Natural killer cell treated with Interleukin-12 subunit alpha and Interleukin-12 subunit beta and Interleukin-15 and Interleukin-18, amount 100 ng/mL, for 72 hours (primary cell): Measurements from ENCODE around the gene ME3. TPM values are rescaled to one million over a fixed set of nuclear protein-coding genes. Genes with fewer than 3 reads are reported as not detected.

ENCODE experiments used
- ATAC-seq, 2 donors: fragments of 150-1000 bp; cut with Tn5 transposase in 1 of 2; sonication (Bioruptor Pico), chemical (Tn5 transposase) in 1 of 2; 2 replicates each; pipeline ENCODE4 v1.10.0; 2021
- DNase-seq: peaks from one replicate; pipeline ENCODE4 v3.0.0; 2022; ENCODE audit warnings: low spot score
- H3K27ac Mint-ChIP-seq, 2 donors: 1 replicate in 1 of 2; 2 replicates in 1 of 2; pipeline ENCODE4 v1.8.0; 2022; ENCODE audit warnings: mixed read lengths in 2 of 2, mild to moderate bottlenecking in 1 of 2, moderate library complexity in 1 of 2
- H3K27me3 Mint-ChIP-seq, 2 donors: 1 replicate in 1 of 2; 2 replicates in 1 of 2; pipeline ENCODE4 v1.8.0; 2022; ENCODE audit warnings: mixed read lengths in 2 of 2
- H3K36me3 Mint-ChIP-seq: one replicate; pipeline ENCODE4 v1.8.0; 2022; ENCODE audit warnings: mixed read lengths
- H3K4me1 Mint-ChIP-seq, 2 donors: 1 replicate in 1 of 2; 2 replicates in 1 of 2; pipeline ENCODE4 v1.8.0; 2022; ENCODE audit warnings: low read depth in 2 of 2, mixed read lengths in 2 of 2, mild to moderate bottlenecking in 1 of 2
- H3K4me3 Mint-ChIP-seq: one replicate; pipeline ENCODE4 v1.8.0; 2022; ENCODE audit warnings: mixed read lengths
- H3K9me3 Mint-ChIP-seq: 2 replicates; pipeline ENCODE4 v1.8.0; 2022; ENCODE audit warnings: mixed read lengths
- total RNA-seq, 2 donors: library from RNA; stranded (reverse); gene quantifications; one replicate each; pipeline ENCODE4 v1.2.3, GENCODE V29; 2022

ME3 gene
- total RNA-seq, 2 donors from 2014 or later = 2.5 to 4.8 TPM

- H3K4me1 Mint-ChIP-seq = peaks cover 0 to 4% of the 10 kb centered on the region in 2 donors
- H3K9me3 Mint-ChIP-seq = no peaks in the 10 kb centered on the region
- no peaks in the 10 kb centered on the region for H3K36me3 Mint-ChIP-seq
- no peak for DNase-seq
- H3K27me3 Mint-ChIP-seq = peaks cover 0 to 3% of the 10 kb centered on the region in 2 donors
- no peak overlapping the region for H3K27ac Mint-ChIP-seq
- no peak overlapping the region for H3K4me3 Mint-ChIP-seq
- no peak for ATAC-seq
These were observed 163.5 kb downstream of the ME3 start for GRCh38 chr11:86508604-86509587.

GRCh38 chr11:86507249-86507845, 165.1 kb downstream of the ME3 start:
- Mint-ChIP-seq H3K4me1 (no peaks in the 10 kb centered on the region), H3K27ac (no peak overlapping the region), H3K36me3 (no peaks in the 10 kb centered on the region), H3K4me3 (no peak overlapping the region), H3K27me3 (peaks cover 0 to 5% of the 10 kb centered on the region in 2 donors), H3K9me3 (no peaks in the 10 kb centered on the region)
- no peak for ATAC-seq
- no peak for DNase-seq

- DNase-seq = no peak
- H3K4me3 Mint-ChIP-seq = no peak overlapping the region
- peaks cover 0 to 5% of the 10 kb centered on the region in 2 donors for H3K27me3 Mint-ChIP-seq
- no peak overlapping the region for H3K27ac Mint-ChIP-seq
- no peaks in the 10 kb centered on the region for H3K36me3 Mint-ChIP-seq
- no peaks in the 10 kb centered on the region for H3K4me1 Mint-ChIP-seq
- no peaks in the 10 kb centered on the region for H3K9me3 Mint-ChIP-seq
- ATAC-seq = no peak
These were observed 166.2 kb downstream of the ME3 start for GRCh38 chr11:86506235-86506634.

DNA sequence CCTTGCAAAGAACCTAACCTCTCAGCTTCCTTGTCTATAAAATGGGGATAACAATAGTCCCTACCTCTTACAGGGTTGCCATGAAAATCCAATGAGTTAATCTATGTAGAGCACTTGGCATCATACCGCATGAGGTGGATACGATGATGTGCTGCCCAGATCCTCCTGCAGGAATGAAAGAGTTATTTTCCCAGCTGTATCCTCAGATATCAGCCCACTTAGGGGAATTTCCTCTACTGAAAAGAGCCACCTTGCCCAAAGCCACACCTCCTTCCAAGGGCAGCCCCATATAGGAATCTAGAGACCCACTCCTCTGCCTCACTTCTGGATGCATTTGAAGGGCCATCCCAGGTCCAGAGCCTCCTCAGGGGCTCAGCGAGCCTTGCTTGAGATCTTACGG, 169.3 kb downstream of the ME3 start:
- no peaks in the 10 kb centered on the region for H3K36me3 Mint-ChIP-seq
- no peak overlapping the region for H3K27ac Mint-ChIP-seq
- no peaks in the 10 kb centered on the region for H3K9me3 Mint-ChIP-seq
- peaks cover 0 to 12% of the 10 kb centered on the region in 2 donors for H3K27me3 Mint-ChIP-seq
- H3K4me3 Mint-ChIP-seq = no peak overlapping the region
- H3K4me1 Mint-ChIP-seq = peaks cover 0 to 2% of the 10 kb centered on the region in 2 donors
- DNase-seq (no peak), ATAC-seq (no peak)

DNA sequence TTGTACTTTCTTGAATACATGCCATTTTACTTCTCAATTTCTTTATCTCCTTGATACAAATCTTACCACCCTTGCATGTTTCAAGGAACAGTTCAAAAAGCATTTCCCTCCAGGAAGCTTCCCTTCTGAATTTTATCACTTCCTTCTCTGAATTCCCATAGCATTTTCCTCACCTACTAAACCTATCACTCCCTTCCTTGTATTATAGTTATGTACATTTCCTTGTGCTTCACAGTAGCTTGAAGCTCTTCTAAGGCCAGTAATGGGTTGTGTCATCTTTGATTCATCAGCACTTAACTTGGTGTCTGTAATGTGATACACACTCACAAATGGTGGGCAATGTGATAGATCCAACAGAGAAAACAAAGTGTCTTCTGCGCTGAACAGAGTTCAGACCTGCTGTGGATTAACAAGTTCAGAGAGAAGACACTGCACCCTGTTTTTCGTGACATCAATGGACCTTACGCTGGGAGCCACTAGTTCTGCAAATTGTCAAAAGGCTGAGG, 170.2 kb downstream of the ME3 start:
- ATAC-seq = no peak
- Mint-ChIP-seq H3K27me3 (peaks cover 0 to 12% of the 10 kb centered on the region in 2 donors), H3K4me3 (no peak overlapping the region), H3K36me3 (no peaks in the 10 kb centered on the region), H3K27ac (no peak overlapping the region), H3K9me3 (no peaks in the 10 kb centered on the region), H3K4me1 (peaks cover 0 to 2% of the 10 kb centered on the region in 2 donors)
- no peak for DNase-seq

DNA sequence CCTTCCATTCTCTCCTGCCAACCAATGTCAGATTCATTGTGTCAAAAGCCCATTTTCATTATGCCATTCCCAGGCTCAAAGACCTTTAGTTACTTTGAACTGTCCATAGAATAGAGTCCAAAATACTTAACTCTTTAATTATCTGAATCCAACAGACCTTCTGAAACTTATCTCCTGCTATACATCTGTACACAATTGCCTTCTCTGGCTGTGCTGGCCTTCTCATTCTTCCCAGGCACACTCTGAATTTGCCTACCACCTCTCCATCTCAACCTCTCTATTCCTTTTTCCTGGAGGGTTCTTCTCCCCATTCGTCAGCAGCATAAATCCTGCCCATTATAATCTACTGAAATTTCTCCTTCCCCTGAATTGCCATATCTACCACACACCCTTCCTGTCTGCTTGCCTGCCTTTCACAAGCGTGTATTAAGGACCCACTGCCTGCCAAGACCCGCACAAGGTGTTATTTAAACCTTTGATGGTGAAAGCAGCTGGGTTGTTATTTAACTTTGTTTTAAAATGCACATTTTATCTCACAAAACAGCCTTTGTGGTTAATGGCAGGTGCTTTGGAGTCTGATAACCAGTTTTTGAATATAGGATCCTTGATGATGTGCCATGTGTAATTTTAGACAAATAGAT, 171.8 kb downstream of the ME3 start:
- Mint-ChIP-seq H3K27ac (no peak overlapping the region), H3K4me3 (no peak overlapping the region), H3K27me3 (peaks cover 4 to 11% of the 10 kb centered on the region in 2 donors), H3K36me3 (no peaks in the 10 kb centered on the region), H3K9me3 (no peaks in the 10 kb centered on the region), H3K4me1 (peaks cover 0 to 2% of the 10 kb centered on the region in 2 donors)
- DNase-seq = no peak
- ATAC-seq = no peak

DNA sequence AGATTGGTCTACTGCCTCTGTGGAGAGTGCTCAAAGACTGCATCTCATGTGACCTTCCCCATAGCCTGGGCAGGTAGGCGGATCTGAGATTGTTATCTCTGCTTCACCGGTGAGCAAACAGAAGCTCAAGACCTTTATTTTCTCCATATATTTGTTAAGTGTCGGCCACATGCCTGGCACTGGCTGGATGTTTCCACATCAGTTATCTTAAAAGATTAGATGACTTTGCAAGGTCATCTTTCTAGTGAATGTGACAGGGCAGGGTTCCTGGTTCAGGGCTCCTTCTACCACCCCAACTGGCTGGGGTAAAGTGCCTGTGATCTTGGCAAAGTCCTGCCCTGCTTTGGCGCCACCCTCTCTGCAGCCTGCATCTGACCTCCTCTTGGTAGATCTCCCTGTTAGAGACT, 172.7 kb downstream of the ME3 start:
- no peaks in the 10 kb centered on the region for H3K9me3 Mint-ChIP-seq
- no peak overlapping the region for H3K27ac Mint-ChIP-seq
- no peak overlapping the region for H3K4me3 Mint-ChIP-seq
- DNase-seq = no peak
- H3K27me3 Mint-ChIP-seq = peaks cover 11 to 18% of the 10 kb centered on the region in 2 donors
- H3K4me1 Mint-ChIP-seq = peaks cover 0 to 2% of the 10 kb centered on the region in 2 donors
- no peaks in the 10 kb centered on the region for H3K36me3 Mint-ChIP-seq
- no peak for ATAC-seq

DNA sequence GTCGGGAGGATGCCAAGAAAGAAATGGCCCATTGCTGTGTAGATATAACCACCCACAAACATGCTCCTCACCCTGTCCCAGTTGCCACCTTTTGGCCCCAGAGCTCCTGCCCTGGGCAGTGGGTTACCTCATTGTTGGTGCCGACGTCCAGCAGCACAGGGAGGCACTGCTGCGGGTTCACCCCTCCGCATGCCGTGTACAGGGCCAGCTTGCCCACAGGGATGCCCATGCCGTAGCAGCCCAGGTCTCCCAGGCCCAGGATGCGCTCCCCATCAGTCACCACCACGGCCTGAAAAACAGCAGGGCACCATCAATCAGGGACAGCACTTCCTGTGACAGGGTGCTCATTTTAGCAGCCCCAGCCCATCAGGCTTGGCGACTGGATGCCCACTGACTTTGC, 174.6 kb downstream of the ME3 start:
- H3K27ac Mint-ChIP-seq = no peak overlapping the region

DNA sequence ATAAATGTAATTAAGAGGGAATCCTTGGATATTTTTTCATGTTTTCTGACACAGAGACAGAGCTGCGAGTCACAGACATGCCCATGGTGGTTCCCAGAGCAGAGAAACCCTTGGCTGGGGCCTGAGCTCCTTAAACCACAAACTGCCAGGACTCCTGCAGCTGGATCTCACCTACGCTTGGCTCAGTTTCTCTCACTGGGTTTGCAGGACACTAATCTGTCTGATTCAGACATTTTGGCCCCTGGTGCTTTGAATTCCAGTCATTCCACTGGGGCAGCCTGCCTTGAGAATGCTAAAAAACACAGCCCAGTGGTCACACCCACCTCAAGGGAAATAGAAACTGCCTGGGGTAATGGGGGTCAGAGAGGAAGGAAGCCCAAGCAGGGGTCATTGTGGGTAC, 175.1 kb downstream of the ME3 start:
- H3K4me1 Mint-ChIP-seq = peaks cover 0 to 2% of the 10 kb centered on the region in 2 donors
- no peaks in the 10 kb centered on the region for H3K36me3 Mint-ChIP-seq
- H3K27me3 Mint-ChIP-seq = peaks cover 11 to 19% of the 10 kb centered on the region in 2 donors
- H3K9me3 Mint-ChIP-seq = no peaks in the 10 kb centered on the region
- no peak overlapping the region for H3K4me3 Mint-ChIP-seq
- DNase-seq = no peak
- no peak overlapping the region for H3K27ac Mint-ChIP-seq
- no peak for ATAC-seq

More for the DNA sequence above, 174.6 kb downstream of the ME3 start:
- DNase-seq (no peak), ATAC-seq (no peak)
- no peaks in the 10 kb centered on the region for H3K9me3 Mint-ChIP-seq
- no peak overlapping the region for H3K4me3 Mint-ChIP-seq
- H3K36me3 Mint-ChIP-seq = no peaks in the 10 kb centered on the region
- peaks cover 11 to 19% of the 10 kb centered on the region in 2 donors for H3K27me3 Mint-ChIP-seq
- peaks cover 0 to 2% of the 10 kb centered on the region in 2 donors for H3K4me1 Mint-ChIP-seq

DNA sequence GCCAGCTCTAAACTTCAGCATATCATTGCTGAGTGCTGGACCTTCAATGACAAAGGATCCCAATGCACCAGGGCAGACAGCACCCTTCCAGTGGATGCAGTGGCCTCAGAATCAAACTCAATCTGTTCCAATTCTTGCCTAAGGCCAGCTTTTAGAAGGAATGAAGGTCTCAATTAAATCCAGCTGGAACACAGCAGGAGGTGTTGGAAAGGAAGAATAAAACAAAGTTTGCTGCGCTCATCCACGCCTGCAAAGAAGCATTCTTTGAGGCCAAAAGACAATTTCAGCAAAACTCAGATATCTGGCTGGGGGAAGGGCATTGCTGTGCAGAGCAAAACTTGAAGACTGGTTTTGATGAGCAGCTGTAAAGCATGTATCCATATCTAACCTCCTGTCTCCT, 177.1 kb downstream of the ME3 start:
- Mint-ChIP-seq H3K4me1 (peaks cover 0 to 2% of the 10 kb centered on the region in 2 donors), H3K4me3 (no peak overlapping the region), H3K27ac (no peak overlapping the region), H3K36me3 (no peaks in the 10 kb centered on the region), H3K9me3 (no peaks in the 10 kb centered on the region), H3K27me3 (peaks cover 11 to 23% of the 10 kb centered on the region in 2 donors)
- ATAC-seq = no peak
- no peak for DNase-seq

DNA sequence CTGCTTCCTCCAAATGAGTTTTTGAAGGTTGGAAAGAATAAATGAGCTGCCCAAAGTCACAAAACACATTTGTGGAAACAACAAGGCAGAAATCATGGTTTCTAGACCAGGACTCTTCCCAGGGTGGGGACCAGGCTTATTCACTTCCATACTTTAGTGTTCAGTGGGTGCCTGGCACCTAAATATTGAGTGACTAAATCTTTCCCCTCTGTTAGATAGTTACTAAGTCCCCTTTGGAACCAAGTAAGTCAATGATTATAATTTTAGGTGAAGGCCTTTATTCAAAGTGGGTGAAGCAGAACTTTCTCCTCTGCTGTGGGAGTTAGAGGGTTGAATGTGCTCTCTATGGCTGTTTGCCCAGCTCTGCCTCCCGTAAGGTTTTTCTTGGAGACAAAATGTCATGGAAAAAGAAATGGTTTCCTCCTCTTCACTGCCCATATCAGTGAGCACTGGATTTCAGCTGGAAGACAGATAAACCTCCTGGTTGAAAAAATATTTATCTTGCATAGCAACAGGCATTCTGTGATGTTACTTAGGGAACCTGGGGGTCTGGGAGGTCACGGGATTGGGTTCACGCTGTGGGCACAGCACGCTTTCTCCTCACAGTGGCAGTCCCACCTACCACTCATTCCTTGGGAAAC, 179.9 kb downstream of the ME3 start:
- Mint-ChIP-seq H3K36me3 (peaks cover 6% of the 10 kb centered on the region), H3K27me3 (peaks cover 19 to 28% of the 10 kb centered on the region in 2 donors), H3K4me3 (no peak overlapping the region), H3K9me3 (no peaks in the 10 kb centered on the region), H3K4me1 (peaks cover 7 to 17% of the 10 kb centered on the region in 2 donors), H3K27ac (peak overlapping the region in 1 of 2 donors; percentile 33)
- ATAC-seq (no peak), DNase-seq (no peak)

DNA sequence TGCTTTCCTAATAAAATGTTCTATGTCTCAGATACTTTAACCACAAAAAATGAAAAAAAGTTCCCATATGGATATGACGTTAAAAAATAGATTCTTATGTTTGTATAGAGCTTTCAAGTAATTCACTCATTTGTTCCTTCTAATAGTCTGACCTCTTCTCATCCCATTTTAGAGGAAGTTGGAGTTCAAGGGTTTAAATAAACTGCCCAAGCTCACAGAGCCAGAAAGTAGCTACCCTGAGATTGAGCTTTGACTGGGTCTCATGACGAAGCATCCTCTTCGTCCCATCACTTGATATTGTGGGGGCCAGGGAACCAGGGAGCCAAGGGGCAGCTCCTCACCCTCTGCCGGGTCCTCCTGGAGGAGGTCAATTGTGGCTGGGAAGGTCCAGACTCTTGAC, 181.4 kb downstream of the ME3 start:
- H3K27me3 Mint-ChIP-seq = peaks cover 19 to 28% of the 10 kb centered on the region in 2 donors

DNA sequence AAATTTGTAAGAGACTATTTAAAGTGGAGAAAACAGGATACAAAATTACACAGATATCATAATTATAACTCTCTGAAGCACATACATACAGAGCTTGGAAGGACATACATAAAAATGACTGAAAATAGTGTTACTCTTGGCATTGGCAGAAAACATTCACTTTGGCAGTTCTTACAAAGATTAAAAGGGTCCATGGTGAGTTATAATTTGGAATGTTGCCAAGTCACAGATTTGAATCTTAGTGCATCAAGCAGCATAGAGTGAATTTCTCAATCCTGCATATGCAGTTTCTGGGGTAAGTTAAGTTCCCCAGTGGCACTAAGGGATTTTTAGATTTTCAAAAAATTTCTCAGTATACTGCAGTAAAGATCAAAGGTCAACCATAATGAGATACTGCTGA, 181.8 kb downstream of the ME3 start:
- Mint-ChIP-seq H3K27me3 (peaks cover 14 to 26% of the 10 kb centered on the region in 2 donors), H3K27ac (peak overlapping the region in 1 of 2 donors; percentile 14), H3K4me3 (no peak overlapping the region), H3K9me3 (no peaks in the 10 kb centered on the region), H3K4me1 (peaks cover 23 to 34% of the 10 kb centered on the region in 2 donors), H3K36me3 (peaks cover 6% of the 10 kb centered on the region)
- DNase-seq (no peak), ATAC-seq (no peak)

More for the DNA sequence above, 181.4 kb downstream of the ME3 start:
- H3K36me3 Mint-ChIP-seq = peaks cover 6% of the 10 kb centered on the region
- H3K4me1 Mint-ChIP-seq = peaks cover 19 to 30% of the 10 kb centered on the region in 2 donors
- DNase-seq (no peak), ATAC-seq (no peak)
- H3K9me3 Mint-ChIP-seq = no peaks in the 10 kb centered on the region
- H3K4me3 Mint-ChIP-seq = no peak overlapping the region
- no peak overlapping the region for H3K27ac Mint-ChIP-seq
